Hematopoietic multipotent progenitor cell treated with erythropoietin and hydrocortisone succinate and interleukin-3 and kit ligand, for 17 days (in vitro differentiated cells): ENCODE results near the gene PDXDC1.
"Not testable (repeated sequence)": the region's sequence is repeated elsewhere in the genome, so short reads cannot be mapped to it uniquely, and the experiment has no call there.

Source experiments
- DNase-seq: peaks from one replicate; pipeline ENCODE4 v3.0.0-alpha.2; 2015; ENCODE audit warnings: low spot score

PDXDC1 gene, protein sequence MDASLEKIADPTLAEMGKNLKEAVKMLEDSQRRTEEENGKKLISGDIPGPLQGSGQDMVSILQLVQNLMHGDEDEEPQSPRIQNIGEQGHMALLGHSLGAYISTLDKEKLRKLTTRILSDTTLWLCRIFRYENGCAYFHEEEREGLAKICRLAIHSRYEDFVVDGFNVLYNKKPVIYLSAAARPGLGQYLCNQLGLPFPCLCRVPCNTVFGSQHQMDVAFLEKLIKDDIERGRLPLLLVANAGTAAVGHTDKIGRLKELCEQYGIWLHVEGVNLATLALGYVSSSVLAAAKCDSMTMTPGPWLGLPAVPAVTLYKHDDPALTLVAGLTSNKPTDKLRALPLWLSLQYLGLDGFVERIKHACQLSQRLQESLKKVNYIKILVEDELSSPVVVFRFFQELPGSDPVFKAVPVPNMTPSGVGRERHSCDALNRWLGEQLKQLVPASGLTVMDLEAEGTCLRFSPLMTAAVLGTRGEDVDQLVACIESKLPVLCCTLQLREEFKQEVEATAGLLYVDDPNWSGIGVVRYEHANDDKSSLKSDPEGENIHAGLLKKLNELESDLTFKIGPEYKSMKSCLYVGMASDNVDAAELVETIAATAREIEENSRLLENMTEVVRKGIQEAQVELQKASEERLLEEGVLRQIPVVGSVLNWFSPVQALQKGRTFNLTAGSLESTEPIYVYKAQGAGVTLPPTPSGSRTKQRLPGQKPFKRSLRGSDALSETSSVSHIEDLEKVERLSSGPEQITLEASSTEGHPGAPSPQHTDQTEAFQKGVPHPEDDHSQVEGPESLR

GRCh38 chr16:14974656-14975417, at the start of gene PDXDC1:
Gene PDXDC1, plus strand, starts transcription at chr16:14975026. Its CDS starts 174 bp downstream, at chr16:14975200.
- peak; percentile 94 for DNase-seq

GRCh38 chr16:14928064-14928714, 46.6 kb upstream of the PDXDC1 start:
- DNase-seq, result peak; percentile 3

DNA sequence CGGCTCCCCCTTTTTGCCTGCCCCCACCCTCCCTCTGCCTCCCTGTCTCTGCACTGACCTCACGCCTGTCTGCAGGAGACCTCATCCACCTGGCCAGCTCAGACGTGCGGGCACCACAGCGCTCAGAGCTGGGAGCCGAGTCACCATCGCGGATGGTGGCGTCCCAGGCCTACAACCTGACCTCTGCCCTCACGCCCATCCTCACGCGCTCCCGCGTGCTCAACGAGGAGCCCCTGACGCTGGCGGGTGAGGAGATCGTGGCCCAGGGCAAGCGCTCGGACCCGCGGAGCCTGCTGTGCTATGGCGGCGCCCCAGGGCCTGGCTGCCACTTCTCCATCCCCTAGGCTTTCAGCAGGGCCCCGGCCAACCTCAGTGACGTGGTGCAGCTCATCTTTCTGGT, 45.6 kb upstream of the PDXDC1 start:
- DNase-seq, result not testable (repeated sequence)

DNA sequence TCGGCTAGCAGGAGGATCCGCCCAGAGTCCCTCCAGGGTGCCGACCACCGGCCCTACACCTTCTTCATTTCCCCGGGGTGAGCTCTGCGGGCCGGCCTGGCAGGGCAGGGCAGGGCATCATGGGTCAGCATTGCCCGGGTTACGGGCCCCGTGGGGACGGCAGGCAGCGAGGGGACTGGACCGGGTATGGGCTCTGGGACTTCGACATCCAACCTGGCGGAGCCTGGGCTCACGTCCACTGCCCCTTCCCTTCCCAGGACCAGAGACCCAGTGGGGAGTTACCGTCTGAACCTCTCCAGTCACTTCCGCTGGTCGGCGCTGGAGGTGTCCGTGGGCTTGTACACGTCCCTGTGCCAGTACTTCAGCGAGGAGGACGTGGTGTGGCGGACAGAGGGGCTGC, 44.6 kb upstream of the PDXDC1 start:
- not testable (repeated sequence) for DNase-seq

DNA sequence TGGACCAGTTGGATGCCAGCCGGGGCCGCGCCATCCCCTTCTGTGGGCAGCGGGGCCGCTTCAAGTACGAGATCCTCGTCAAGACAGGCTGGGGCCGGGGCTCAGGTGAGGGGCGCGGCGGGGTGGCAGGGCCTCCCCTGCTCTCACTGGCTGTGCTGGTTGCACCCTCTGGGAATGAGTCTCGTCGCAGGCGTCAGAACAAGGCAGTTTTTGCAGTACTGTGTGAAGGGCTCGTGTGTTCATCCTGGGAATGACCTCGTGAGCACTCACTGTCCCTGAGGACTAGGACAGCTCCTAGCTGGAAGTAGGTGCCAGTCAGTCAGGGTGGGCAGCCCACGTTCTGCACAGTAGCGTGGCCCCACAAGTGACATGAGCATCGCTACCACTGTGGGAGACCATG, 43.9 kb upstream of the PDXDC1 start:
- DNase-seq, result not testable (repeated sequence)

- not testable (repeated sequence) for DNase-seq
Observed at GRCh38 chr16:14932581-14933375, 42.0 kb upstream of the PDXDC1 start.

GRCh38 chr16:14937143-14937542, 37.7 kb upstream of the PDXDC1 start, which contains the start of gene NPIPA1:
Gene NPIPA1, plus strand, starts transcription at chr16:14937443. Its CDS starts 0 bp downstream, at chr16:14937443.
- DNase-seq, result not testable (repeated sequence)

GRCh38 chr16:14937994-14938393, 36.8 kb upstream of the PDXDC1 start:
- DNase-seq, result not testable (repeated sequence)

- not testable (repeated sequence) for DNase-seq
Observed at GRCh38 chr16:14942686-14943085, 32.1 kb upstream of the PDXDC1 start.

DNA sequence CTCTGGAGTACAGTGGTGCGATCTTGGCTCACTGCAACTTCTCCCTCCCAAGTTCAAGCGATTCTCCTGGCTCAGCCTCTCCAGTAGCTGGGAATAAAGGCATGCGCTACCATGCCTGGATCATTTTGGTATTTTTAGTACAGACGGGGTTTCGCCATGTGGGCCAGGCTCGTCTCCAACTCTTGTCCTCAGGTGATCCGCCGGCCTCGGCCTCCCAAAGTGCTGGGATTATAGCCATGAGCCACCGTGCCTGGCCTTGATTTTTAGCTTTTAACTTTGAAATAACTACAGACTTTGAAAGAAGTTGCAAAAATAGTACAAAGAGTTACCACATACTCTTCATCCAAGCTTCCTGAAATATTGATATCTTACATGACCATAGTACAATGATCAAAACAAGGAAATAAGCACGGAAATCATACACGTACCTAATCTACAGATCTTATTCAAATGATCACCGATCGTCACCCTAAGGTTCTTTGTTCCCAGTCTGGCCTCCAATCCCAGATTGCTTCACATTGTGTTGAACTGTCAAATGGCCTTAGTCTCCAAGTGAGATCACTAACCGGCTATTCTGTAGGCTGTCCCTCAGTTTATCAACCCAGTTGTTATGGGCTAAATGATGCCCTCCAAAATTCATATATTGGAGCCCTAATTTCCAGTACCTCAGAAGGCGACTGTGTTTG, 19.1 kb upstream of the PDXDC1 start:
- no peak for DNase-seq

- no peak for DNase-seq
Observed at GRCh38 chr16:14957576-14958322, 17.1 kb upstream of the PDXDC1 start.

GRCh38 chr16:14958323-14958600, 16.6 kb upstream of the PDXDC1 start:
- DNase-seq, result no peak

DNA sequence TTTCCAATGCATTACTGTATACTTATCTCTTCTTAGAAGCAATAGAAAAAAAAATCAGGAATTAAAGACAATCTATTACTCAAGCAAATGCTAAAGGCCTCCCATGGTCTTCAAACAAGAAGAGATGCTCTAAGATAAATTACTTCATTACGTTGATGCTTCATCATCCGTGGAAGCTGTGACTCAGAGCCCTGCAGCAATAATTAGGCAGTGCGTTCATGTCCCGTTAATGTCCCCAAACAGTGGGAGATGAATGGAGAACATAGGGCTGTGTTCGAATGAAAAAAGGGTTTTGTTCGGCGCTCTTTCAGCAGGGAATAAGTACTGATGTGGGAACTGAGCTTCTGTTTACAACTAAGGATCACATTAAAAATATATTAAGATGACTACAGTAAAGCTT, 15.9 kb upstream of the PDXDC1 start:
- DNase-seq, result no peak

DNA sequence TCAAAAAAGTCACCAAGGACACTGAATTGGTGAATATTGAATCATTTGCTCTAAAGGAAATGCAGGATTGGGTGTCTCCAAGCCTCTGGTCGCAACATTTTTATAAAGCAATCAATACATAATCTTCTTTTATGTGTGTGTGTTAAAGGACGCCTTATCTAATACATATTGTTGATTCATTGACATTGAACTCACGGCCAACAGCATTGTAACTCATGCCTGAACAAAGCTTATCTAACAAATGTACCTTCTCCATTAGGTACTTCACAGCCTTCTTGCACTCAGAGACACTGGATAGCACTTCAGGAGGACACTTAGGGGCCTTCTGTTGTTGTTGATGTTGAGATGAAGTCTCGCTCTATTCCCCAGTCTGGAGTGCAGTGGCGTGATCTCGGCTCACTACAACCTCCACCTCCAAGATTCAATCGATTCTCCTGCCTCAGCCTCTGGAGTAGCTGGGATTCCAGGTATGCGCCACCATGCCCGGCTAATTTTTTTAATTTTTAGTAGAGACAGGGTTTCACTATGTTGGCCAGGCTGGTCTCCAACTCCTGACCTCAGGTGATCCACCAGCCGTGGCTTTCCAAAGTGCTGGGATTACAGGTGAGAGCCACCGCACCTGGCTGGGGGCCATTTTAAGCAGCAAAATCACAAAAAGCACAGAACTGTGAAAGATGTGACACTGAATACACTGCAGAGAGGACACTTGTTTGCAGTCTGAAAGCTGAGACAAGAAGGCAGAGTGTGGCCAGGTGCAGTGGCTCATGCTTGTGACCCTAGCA, 13.2 kb upstream of the PDXDC1 start:
- no peak for DNase-seq

GRCh38 chr16:14963281-14964173, 11.3 kb upstream of the PDXDC1 start:
- no peak for DNase-seq

GRCh38 chr16:14965328-14965727, 9.5 kb upstream of the PDXDC1 start:
- no peak for DNase-seq

DNA sequence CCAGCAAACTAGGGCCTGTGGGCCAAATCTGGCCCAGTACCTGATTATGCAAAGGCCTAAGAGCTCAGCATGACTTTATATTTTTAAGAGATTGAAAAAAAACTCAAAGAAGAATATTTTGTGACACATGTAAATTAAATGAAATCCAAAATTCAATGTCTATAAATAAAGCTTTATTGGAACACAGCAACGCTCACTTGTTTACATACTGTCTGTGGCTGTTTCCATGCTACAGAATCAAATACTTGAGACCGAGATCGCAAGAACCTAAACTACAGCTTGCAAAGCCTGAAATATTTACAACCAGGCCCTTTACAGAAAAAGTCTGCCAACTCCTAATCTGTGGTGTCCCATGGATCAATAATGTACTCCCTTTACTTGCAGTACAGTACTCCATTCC, 5.0 kb upstream of the PDXDC1 start:
- not testable (repeated sequence) for DNase-seq
